HepG2 (cell line): ENCODE measurements around the gene DTNB. TPM values are rescaled to one million over a fixed set of nuclear protein-coding genes. Genes with fewer than 3 reads are reported as not detected.

Source experiments
- ATAD3A ChIP-seq: sonication (generic); formaldehyde crosslinking; IDR thresholded peaks from 2 replicates; pipeline ENCODE4 v1.4.0; 2020; ENCODE audit warnings: missing genetic modification reagents
- BORCS8-MEF2B ChIP-seq: sonication (generic); formaldehyde crosslinking; IDR thresholded peaks from 2 replicates; pipeline ENCODE4 v1.8.0; 2022; ENCODE audit warnings: mild to moderate bottlenecking, missing genetic modification reagents
- GRHL1 ChIP-seq: sonication (generic); formaldehyde crosslinking; conservative IDR thresholded peaks from 2 replicates; pipeline ENCODE4 v1.8.0; 2022; ENCODE audit warnings: missing genetic modification reagents
- HMGXB3 ChIP-seq: sonication (generic); formaldehyde crosslinking; IDR thresholded peaks from 2 replicates; pipeline ENCODE4 v1.4.0; 2020; ENCODE audit warnings: missing genetic modification reagents, borderline replicate concordance
- KLF11 ChIP-seq: IDR thresholded peaks from 2 replicates; pipeline ENCODE4 v1.6.1; 2016; ENCODE audit warnings: missing compliant biosample characterization
- ONECUT2 ChIP-seq: sonication (generic); formaldehyde crosslinking; IDR thresholded peaks from 2 replicates; pipeline ENCODE4 v1.4.0; 2020; ENCODE audit warnings: missing genetic modification reagents
- PCBP1 ChIP-seq: fragments of 200-400 bp; formaldehyde crosslinking; IDR thresholded peaks from 2 replicates; pipeline ENCODE4 v1.6.1; 2017; ENCODE audit warnings: mild to moderate bottlenecking, low read depth, low read length, borderline replicate concordance
- SRSF9 ChIP-seq: fragments of 200-400 bp; formaldehyde crosslinking; IDR thresholded peaks from 2 replicates; pipeline ENCODE4 v1.6.1; 2018; ENCODE audit warnings: borderline replicate concordance, mild to moderate bottlenecking, low read depth, low read length; ENCODE audit not compliant: insufficient read depth, poor library complexity, severe bottlenecking
- ZNF3 ChIP-seq: IDR thresholded peaks from 2 replicates; pipeline ENCODE4 v1.7.0; 2017; ENCODE audit warnings: inconsistent platforms
- polyA plus RNA-seq, 8 experiments: library from polyadenylated mRNA; depleted of rRNA in 3 of 8; stranded (reverse) in 7 of 8; unstranded in 1 of 8; fragments of >200 nt; fragmentation: Illumina TruSeq in 4 of 8; extraction: Trizol in 4 of 8; gene quantifications; 2 replicates each; pipeline versions ENCODE4 v1.2.1 to v1.2.3, GENCODE V29; 2011 to 2016; ENCODE audit warnings: low read depth in 4 of 8, missing spikeins in 1 of 8, mixed read lengths in 1 of 8; ENCODE audit not compliant: insufficient read depth in 1 of 8
- total RNA-seq, 5 experiments: library from RNA; depleted of rRNA; stranded (reverse); fragments of >200 nt; fragmentation: Illumina TruSeq; extraction: Trizol; gene quantifications; 2 replicates each; pipeline ENCODE4 v1.2.3, GENCODE V29; 2016; ENCODE audit warnings: low read depth in 1 of 5
- TF ChIP-seq, protein P1 (sequence below), 2 experiments: IDR thresholded peaks; 2 replicates each; pipeline ENCODE4 v1.6.1; 2011 to 2012; ENCODE audit warnings: low read length in 2 of 2, borderline replicate concordance in 1 of 2, low read depth in 1 of 2, mild to moderate bottlenecking in 1 of 2, moderate library complexity in 1 of 2

Gene DTNB
- total and polyA plus RNA-seq, 2 of the 13 experiments (the other 11 are each of a cell fraction or from before 2014, with no cell fraction given) = 14.4 to 23.9 TPM

GRCh38 chr2:25342372-25343186, 330.8 kb downstream of the DTNB start (continued):
- TF ChIP-seq HMGXB3 (CRISPR knock-in tag) (peak; percentile 83), ONECUT2 (CRISPR knock-in tag) (no peak), KLF11 (CRISPR knock-in tag) (peak; percentile 81; the same call in 1 of the 2 replicates), GRHL1 (CRISPR knock-in tag) (no peak), ATAD3A (peak; percentile 96), PCBP1 (0 out of 2 replicates have a peak, but pooled peaks have one; percentile 59), BORCS8-MEF2B (CRISPR knock-in tag) (peak; percentile 98), ZNF3 (CRISPR knock-in tag) (peak; percentile 28; the same call in 1 of the 2 replicates), SRSF9 (no peak)
- TF ChIP-seq, protein P1, sequence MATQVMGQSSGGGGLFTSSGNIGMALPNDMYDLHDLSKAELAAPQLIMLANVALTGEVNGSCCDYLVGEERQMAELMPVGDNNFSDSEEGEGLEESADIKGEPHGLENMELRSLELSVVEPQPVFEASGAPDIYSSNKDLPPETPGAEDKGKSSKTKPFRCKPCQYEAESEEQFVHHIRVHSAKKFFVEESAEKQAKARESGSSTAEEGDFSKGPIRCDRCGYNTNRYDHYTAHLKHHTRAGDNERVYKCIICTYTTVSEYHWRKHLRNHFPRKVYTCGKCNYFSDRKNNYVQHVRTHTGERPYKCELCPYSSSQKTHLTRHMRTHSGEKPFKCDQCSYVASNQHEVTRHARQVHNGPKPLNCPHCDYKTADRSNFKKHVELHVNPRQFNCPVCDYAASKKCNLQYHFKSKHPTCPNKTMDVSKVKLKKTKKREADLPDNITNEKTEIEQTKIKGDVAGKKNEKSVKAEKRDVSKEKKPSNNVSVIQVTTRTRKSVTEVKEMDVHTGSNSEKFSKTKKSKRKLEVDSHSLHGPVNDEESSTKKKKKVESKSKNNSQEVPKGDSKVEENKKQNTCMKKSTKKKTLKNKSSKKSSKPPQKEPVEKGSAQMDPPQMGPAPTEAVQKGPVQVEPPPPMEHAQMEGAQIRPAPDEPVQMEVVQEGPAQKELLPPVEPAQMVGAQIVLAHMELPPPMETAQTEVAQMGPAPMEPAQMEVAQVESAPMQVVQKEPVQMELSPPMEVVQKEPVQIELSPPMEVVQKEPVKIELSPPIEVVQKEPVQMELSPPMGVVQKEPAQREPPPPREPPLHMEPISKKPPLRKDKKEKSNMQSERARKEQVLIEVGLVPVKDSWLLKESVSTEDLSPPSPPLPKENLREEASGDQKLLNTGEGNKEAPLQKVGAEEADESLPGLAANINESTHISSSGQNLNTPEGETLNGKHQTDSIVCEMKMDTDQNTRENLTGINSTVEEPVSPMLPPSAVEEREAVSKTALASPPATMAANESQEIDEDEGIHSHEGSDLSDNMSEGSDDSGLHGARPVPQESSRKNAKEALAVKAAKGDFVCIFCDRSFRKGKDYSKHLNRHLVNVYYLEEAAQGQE (IDR thresholded peaks at IDR 0.05; ENCODE audit: borderline replicate concordance in 1 of 2, low read depth in 1 of 2, low read length in 2 of 2) = peak; percentile 81 to 96
